T-helper 2 cell treated with Interferon-gamma antibody and Interleukin-4, amounts not matched to agents 100 ng/mL and 5 ng/mL, for 36 hours (primary cell): ENCODE measurements around the gene DNAJA1. TPM values are rescaled to one million over a fixed set of nuclear protein-coding genes. Genes with fewer than 3 reads are reported as not detected.
"Not testable (repeated sequence)": the region's sequence is repeated elsewhere in the genome, so short reads cannot be mapped to it uniquely, and the experiment has no call there.

Source experiments
- intact Hi-C: fragments of 100-400 bp; cut with micrococcal nuclease; formaldehyde crosslinking; loops from one replicate; pipeline ENCODE4 v1.15.1; 2023
- total RNA-seq: library from RNA; stranded (reverse); gene quantifications from 2 replicates; pipeline ENCODE4 v1.2.3, GENCODE V29; 2022

DNAJA1 gene
- 199 and 212 TPM in 2 replicates for total RNA-seq

DNA sequence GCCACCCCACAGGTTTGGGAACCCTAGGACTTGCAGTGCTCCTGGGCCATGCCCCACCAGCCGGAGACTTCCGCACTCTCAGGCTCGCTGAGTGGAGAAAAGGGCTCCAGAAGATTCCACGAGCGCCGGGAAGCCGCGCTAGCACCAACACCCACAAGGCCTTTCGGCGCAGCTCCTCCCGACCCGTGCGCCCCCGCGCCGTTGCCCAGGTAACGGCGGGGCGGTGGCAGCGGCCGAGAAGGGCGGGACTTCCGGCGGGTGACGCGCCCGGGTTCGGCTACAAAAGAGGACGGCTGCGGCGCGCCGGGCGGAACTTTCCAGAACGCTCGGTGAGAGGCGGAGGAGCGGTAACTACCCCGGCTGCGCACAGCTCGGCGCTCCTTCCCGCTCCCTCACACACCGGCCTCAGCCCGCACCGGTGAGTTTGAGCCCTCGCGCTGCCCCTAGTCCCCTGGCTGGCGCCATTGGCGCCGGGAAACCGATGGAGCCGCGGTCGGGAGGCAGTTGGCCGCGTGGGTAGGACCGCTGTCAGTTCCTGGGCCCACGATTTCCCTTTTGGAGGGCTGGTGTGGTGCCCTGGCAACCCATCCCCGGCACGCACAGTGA lies at the start of gene DNAJA1:
Gene DNAJA1, plus strand, starts transcription at position 308 of the 606 bp plus-strand sequence. CDS start 1,212 bp downstream, outside the sequence.
- intact Hi-C loops = loop anchor here (1.0 to 10.0 kb wide), 10 partner anchors 24 to 1020 kb away; partner anchors contain the start of genes APTX, B4GALT1, BAG1 and NDUFB6

DNA sequence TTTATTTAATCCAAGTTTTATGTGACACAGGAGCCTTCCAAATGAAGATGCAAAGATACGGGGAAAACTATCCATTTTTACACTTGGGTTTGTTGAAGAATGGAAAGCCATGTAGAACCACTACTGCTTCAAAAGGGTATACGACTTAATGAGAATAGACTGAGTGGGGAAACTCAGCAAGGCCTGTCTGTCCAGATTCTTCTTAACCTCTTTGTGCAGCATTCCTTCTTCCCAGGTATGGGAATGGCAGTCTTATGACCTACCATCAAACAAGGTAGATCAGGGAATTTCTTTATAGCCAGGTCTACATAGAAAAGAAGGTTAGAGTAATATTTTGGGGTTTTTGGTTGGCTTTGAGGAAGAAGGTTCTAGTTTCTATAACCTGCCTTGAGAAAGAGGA lies 47.0 kb upstream of the DNAJA1 start:
- intact Hi-C loops = no loop called here

DNA sequence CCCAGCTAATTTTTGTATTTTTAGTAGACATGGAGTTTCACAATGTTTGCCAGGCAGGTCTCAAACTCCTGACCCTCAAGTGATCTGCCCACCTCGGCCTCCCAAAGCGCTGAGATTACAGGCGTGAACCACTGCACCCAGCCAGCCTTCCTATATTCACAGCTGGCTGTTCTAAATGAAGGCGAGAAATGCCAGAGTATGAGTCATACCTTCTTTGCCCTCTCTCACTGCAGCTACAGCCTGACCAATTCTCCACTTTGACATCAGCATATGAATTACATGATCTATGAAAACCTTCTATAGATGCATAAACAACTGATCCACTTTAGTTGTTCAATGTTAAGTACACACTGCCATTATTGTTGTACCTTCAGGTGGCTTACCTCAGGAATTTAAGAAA lies 38.1 kb upstream of the DNAJA1 start:
- intact Hi-C loops = no loop called here

DNA sequence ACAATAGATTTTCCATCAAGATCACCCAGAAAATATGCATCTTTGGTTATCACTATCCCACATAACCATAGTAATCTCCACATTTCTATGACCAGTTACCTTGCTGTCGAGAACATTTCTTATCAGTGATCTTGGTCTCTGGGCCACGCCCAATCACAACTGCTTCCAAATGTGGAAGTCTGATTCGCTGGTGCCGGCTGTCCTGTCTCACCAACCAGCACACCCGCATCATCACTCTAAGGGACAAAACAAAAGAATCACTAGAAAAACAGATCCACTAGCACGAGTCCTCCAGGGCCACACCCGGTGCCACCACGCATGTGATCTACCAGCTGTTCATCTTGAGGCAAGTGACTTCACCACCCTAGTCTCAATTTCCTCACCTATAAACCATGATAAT lies 35.4 kb upstream of the DNAJA1 start:
- intact Hi-C loops = no loop called here

DNA sequence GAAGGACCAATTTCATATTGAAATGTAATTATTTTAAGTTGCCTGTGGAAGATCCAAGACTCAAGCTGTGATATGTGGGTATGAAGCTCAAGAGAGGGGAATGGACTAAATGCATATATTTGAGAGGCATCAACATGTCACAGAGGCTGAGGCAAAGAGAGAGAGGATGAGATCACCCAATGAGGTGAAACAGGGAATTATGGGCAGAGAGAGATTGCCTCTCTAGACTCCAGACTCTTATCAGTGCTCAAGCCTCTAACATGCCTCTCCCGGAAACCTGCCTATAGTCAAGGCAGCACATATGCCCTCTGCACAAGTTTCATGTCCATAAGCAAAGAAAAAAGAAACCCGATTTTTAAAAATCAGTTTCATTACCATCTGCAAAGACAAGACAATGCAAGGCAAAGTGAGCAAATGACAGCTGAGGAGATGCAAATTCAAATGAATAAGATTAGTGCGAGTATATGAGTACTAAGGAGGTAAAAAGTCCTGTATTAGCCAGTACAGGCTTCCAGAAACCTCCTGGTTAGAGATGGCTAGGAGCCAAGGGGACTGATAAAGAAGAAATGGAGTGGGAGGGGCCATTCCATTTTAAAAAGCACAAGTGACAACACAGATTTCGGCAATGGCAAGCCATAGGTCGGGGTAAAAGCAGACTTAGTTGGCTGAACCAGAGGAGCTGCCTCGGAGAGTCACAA lies 33.0 kb upstream of the DNAJA1 start:
- intact Hi-C loops = no loop called here

DNA sequence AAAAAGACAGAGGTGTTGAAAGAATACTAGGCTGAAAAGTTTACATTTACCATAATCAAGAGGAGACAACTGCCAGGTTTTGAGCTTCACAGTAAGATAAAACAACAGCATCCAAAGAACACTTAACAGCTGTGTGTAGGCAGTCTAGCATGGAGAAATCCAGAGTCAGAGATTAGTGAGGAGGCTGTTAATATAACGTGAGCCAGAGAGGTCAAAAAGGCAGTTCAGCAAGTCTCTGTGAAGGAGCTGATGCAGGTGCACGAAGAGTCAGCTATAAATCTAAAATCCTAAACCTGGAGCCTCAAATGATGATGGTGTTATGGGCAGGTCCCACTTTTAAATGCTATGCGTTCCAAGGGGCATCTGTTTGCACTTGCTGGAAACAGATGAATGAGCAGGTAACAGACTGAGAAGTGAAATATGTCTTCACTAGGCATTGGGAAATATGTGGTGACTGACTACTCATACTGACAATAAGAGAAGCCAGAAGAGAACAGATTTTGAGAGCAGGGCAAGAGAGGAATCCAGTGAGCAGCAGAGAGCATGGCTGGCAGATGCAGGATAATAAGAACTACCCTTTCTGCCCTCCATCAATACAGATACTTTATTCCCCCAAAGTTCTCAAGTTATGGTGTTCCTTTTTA lies 32.4 kb upstream of the DNAJA1 start:
- intact Hi-C loops = no loop called here

DNA sequence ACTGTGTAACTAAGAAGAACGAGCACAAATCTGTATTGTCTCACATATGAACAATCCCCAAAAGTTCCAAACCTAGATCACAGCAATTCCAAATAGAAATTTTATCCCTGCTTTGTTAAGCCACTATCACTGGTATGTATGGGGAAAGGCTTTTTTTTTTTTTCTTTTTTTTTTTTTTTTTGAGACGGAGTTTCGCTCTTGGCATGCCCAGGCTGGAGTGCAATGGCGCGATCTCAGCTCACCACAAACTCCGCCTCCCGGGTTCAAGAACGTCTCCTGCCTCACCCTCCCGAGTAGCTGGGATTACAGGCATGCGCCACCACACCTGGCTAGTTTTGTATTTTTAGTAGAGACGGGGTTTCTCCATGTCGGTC lies 24.4 kb upstream of the DNAJA1 start:
- intact Hi-C loops = loop anchor here (1.0 kb wide), 8 partner anchors 25 to 449 kb away; partner anchors contain the start of genes B4GALT1, BAG1, DNAJA1 and NDUFB6

DNA sequence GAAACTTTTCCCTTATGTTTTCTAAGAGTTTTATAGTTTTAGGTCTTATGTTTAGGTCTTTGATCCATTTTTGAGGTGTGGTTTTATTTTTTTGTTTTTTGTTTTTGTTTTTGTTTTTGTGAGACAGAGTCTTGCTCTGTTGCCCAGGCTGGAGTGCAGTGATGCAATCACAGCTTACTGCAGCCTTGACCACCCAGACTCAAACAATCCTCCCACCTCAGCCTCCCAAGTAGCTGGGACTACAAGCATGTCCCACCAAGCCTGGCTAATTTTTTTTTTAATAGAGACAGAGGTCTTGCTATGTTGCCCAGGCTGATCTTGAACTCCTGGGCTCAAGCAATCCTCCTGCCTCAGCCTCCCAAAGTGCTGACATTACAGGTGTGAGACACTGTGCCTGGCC lies 19.7 kb upstream of the DNAJA1 start:
- intact Hi-C loops = not testable (repeated sequence)

DNA sequence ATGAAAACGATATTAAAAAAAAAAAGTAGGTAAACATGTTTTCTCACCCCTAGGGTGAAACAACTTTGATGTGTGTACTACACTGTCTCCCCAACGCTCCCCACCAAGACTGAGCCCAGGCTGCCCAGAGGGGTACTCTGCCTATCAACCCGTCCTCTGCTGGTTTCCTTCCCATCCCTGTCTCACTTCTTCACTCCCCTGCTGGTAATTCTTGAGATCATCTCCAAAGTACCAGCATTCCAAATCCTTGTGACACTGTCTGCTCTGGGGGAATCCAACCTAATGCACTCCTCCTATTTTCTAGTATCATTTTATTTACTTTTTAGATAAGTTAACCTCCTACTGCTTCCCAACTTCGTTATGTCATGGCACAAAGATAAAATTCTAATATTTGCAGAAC lies 17.3 kb upstream of the DNAJA1 start:
- intact Hi-C loops = no loop called here

DNA sequence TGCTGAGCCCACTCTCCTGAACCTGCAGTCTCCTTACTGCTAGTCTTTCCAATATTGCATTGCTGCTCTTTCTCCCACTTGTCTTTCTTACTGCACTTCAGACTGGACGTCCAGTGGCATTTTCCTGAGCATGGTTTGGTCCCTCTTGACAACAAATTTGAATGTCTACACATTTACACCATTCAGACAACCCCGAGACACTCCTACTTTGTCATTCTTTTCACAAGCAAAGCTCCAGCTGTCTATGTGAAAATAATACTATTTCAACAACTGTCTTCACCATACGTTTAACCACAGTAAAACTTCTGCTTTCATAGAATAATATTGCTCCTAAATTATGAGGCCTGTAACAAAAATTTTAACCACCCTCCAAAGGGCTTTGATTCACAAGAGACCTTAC lies 13.2 kb upstream of the DNAJA1 start:
- intact Hi-C loops = no loop called here

DNA sequence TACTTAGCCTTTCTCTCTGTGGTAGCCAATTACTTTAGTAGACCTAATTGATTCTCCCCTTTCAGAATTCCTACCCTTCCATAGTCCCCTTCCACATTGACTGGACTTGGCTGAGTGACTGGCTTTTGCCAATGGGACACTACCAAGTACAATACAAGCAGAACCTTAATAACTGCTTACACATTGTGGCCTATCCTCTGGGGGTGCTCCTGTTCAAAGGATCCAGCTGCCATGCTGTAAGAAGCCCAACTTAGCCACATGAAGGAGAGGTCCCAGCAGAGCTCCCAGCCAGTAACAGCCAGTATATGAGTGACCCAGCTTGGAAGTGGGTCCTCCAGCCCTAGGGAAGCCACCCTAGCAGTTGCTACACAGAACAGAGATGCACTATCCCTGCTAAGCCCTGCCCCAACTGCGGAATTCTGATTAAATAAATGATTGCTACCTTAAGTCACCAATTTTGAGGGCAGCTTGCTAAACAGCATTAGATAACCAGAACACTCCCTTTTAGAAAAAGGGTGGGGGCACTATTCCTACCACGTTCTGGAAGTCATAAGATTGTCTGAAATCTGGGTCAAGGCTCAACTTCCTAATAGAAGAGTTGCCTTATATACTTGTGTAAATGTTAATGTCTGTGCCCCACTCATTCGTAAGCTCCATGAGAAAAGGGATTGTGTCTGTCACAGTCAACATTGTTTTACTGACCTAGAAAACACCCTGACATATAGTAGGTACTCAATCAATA lies 12.6 kb upstream of the DNAJA1 start:
- intact Hi-C loops = no loop called here

DNA sequence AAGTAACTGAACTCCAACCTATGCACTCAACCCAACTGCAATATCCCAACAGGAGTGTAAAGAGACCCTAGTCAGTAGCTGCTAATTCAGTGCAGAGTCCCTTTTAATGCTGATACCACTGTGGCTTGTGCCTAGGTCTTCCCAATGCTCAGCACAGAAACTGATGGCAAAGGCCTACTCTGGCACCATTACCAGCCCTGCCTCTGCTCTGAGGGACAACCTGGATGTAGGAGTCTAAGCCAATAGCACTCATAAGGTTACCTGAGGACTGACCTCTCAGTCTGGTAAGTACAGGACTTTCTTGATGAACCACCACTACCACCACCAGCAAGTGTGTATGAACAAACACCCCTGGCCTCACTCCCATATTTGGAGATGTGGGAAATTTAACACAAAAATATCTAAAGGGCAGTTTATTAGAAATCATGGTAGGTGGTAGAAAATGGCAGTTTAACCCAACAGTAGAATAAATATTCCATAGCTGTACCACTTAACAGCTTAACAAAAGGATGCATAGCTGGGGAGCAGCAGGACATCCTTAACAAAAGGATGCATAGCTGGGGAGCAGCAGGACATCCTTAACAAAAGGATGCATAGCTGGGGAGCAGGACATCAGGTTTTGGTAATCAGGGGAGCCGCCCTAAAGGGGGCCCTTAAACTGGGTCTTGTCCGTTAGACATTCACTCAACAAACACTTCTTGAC lies 11.0 kb upstream of the DNAJA1 start:
- intact Hi-C loops = no loop called here

DNA sequence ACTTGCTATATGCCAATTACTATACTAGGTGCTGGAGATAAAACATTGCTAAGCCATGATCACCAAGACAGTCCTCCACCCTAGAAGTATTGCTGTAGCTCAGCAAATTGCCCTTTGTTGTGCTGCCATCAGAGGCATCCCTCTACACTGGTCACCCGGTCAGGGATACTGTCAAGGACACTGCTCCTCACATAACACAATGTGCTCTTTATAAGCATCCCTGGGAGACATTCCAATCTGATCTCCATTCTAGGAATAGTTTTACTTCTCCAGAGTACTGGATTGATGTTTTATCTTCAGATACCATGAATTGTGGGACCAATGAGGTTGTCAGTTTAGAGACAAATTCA lies 10.4 kb upstream of the DNAJA1 start:
- intact Hi-C loops = no loop called here

DNA sequence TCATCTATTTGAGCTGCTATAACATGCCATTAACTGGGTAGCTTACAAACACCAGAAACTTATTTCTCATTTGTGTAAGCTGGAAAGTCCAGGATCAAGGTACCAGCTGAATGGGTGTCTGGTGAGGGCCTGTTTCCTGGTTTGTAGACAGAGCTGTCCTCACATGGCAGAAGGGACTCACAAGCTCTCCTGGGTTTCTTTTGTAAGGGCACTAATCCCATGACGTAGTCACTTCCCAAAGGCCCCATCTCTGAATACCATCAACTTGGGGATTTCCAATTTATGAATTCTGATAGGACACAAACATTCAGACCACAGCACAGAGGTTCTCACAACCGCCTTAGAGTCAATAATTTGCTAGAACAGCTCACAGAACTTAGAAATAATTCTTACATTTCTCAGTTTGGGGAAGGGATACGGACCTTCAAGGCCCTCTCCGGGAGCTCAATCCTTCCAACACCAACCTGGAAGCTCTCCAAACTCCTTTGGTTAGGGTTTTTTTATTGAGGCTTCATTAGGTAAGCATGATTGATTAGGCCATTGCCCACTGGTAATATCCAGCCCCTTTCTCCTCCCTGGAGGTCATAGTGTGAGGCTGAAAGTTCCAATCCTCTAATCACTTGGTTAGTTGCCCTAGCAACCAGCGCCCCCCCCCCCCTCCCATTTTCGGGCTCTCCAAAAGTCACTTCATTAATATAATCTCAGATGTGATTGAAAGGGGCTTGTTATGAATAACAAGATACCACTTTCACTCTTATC lies 7.6 kb upstream of the DNAJA1 start:
- intact Hi-C loops = no loop called here

DNA sequence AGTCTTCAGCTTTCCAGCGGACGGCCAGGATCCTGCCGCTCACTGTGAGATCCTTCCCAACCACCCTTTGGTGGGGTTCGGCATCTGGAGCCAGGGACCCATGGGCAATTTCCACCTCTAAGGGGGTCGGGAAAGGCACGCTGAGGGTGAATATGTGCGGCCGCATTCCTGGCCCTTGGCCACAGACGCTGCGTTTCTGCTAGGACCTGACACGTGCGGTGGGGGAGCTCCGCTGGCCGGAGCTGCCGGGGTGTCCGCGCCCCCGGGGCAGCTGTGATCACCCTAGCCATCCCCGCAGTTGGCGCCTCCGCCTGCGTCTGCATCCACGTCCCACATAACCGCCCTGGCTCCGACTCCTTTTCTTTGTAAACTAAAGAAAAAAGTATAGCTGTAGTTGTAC lies 5.3 kb upstream of the DNAJA1 start:
- intact Hi-C loops = loop anchor here (10.0 kb wide), 1 partner anchor 1025 kb away; the partner anchor contains the start of gene UBAP2

DNA sequence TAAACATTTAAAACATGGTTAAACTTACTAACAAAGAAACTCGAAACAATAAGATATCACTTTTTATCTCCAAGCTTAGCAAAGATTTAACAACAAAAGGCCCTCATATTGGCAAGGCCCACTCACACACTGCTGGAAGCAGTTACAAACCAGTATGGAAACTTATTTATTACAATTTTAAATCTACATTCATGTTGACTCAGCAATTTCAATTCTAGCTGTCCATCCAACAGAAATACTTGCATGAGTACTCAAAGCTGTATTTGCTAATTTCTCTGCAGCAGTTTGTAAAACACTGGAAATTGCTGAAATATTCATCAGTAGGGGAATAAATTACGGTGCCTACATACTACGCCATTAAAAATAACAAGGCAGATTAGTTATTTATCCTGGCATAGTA lies 2.8 kb upstream of the DNAJA1 start:
- intact Hi-C loops = loop anchor here (10.0 kb wide), 1 partner anchor 1022 kb away; the partner anchor contains the start of gene UBAP2

DNA sequence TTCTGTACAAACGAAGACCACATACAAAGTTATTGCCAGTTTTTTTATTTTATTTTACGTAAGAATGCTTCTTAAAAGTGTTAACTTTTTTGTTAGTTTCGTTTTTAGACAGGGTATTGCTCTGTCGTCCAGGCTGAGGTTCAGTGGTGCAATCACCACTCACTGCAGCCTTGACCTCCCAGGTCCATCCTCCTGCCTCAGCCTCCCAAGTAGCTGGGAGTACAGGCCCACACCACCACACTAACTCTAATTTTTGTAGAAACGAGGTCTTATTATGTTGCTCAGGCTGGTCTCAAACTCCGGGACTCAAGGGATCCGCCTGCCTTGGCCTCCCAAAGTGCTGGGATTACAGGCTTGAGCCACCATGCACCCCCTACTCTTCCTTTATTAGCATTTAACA lies 2.3 kb upstream of the DNAJA1 start:
- intact Hi-C loops = loop anchor here (10.0 kb wide), 1 partner anchor 1022 kb away; the partner anchor contains the start of gene UBAP2

DNA sequence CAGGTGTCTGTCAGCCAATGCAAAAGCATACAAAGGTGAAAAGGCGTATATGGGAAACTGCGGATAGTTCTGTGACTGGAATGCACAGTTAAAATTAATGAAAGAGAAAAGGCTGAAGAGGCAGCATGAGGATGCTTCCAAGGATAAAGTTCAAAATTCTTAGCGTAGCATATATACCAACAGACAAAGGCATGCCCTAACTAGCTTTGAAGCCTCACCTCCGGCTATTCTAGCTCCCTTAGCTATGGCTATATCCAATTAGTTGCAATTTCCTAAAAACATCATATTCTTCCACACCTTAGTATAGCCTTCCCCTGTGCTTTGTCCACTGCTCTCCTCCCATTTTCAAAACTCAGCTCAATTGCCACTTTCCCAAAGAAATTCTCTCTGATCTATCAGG lies 1.4 kb upstream of the DNAJA1 start:
- intact Hi-C loops = loop anchor here (2.0 to 10.0 kb wide), 2 partner anchors 53 to 1021 kb away; partner anchors contain the start of genes SMU1 and UBAP2

DNA sequence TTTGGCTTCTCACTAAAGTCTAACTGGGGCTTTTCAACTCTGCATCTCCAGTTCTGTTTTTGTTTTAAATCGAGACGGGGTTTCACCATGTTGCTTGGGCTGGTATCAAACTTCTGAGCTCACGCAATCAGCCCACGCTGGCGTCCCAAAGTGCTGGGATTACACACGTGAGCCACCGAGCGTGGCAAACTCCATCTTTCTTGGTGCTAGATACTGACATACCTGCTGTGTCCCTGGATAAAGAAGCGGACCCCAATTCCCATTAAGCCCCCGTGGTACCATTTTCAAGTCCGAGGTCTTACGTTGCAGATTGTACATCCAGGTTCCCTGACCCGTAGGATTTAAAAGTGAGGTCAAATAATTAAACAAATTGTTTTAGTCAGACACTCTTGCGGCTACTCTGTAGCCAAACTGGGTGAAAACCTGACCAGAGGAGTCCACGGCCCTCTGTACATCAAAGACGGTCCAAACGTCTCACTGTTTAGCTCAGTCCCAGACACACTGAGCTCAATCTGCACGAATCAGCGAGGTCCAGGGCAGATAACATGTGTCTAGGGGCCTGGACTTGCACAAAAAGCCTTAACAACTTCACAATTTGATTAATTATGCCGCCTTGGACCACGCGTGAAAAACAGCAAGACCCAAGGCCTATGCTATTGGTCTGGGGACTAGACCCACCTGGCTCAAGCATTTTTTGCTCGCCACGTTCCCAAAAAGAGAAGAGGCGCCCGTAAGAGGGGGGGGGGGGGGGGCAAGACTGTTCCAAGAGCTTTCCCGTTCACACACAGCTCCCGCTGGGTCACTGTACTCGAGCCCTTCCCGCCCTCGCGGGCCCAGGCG lies 727 bp upstream of the DNAJA1 start:
- intact Hi-C loops = loop anchor here (2.0 to 10.0 kb wide), 2 partner anchors 52 to 1020 kb away; partner anchors contain the start of genes SMU1 and UBAP2
